ENCODE measurements around the gene FOSL1. TPM values are rescaled to one million over a fixed set of nuclear protein-coding genes. Genes with fewer than 3 reads are reported as not detected.

Gene FOSL1
- total and polyA plus RNA-seq, 2 experiments from 2014 or later, result 14.6 to 17.1 TPM

- no peaks in the 10 kb centered on the region for H4K20me1 ChIP-seq (replicated peaks; ENCODE audit: insufficient read depth)
These were observed 1.4 kb downstream of the FOSL1 start for GRCh38 chr11:65898656-65899355.

More at GRCh38 chr11:65898656-65899355, 1.4 kb downstream of the FOSL1 start:
- no peak overlapping the region for H3K27ac Mint-ChIP-seq
- Histone ChIP-seq H3K27me3 (ENCODE audit: insufficient read depth) (peaks cover 51% of the 10 kb centered on the region), H3K27ac (ENCODE audit: low read depth) (no peak overlapping the region), H3K79me2 (replicated peaks; ENCODE audit: insufficient read depth) (no peaks in the 10 kb centered on the region), H3K9me2 (ENCODE audit: insufficient read depth) (no peaks in the 10 kb centered on the region), H2AFZ (peak overlapping the region; percentile 94), H3K4me1 (ENCODE audit: insufficient read depth) (peaks cover 8% of the 10 kb centered on the region), H3F3A (replicated peaks; ENCODE audit: low read depth) (peaks cover 18% of the 10 kb centered on the region), H3K4me3 (peak overlapping the region; percentile 74), H3K4me2 (peak overlapping the region; percentile 85), H3K36me3 (ENCODE audit: insufficient read depth) (no peaks in the 10 kb centered on the region)
- ATAC-seq (peak; percentile 10; the same call in 1 of the 3 replicates), DNase-seq (ENCODE audit: low spot score) (no peak)
- H3K4me3 Mint-ChIP-seq, result peak overlapping the region; percentile 75
- peaks cover 52% of the 10 kb centered on the region for H3K27me3 Mint-ChIP-seq (ENCODE audit: insufficient read depth, low read depth, poor library complexity)
- TF ChIP-seq ZNF462 (CRISPR knock-in tag; IDR thresholded peaks at IDR 0.05) (no peak), POLR2AphosphoS5 (IDR thresholded peaks at IDR 0.05; ENCODE audit: low read depth) (no peak), JUNB (IDR thresholded peaks at IDR 0.05; ENCODE audit: unreplicated experiment) (no peak), ETS1 (IDR thresholded peaks at IDR 0.05) (no peak)
- H3K4me1 Mint-ChIP-seq, result peaks cover 11% of the 10 kb centered on the region
- peaks cover 2% of the 10 kb centered on the region; the same call in 1 of the 3 replicates for H3K9me3 Mint-ChIP-seq
- peaks cover 6% of the 10 kb centered on the region; the same call in 2 of the 3 replicates for H3K36me3 Mint-ChIP-seq (ENCODE audit: low read depth)

Data from GM23338 (cell line).